Stimulated activated CD4-positive, alpha-beta T cell treated with anti-CD3 and anti-CD28 coated beads, TNF-alpha, amount 100 ng/mL, for 24 hours (primary cell): ENCODE results near the gene PANX2.

ENCODE experiments used
- DNase-seq, 3 experiments: peaks; one replicate each; pipeline ENCODE4 v3.0.0-alpha.2; 2020; ENCODE audit warnings: low read depth in 3 of 3

Gene PANX2

DNA sequence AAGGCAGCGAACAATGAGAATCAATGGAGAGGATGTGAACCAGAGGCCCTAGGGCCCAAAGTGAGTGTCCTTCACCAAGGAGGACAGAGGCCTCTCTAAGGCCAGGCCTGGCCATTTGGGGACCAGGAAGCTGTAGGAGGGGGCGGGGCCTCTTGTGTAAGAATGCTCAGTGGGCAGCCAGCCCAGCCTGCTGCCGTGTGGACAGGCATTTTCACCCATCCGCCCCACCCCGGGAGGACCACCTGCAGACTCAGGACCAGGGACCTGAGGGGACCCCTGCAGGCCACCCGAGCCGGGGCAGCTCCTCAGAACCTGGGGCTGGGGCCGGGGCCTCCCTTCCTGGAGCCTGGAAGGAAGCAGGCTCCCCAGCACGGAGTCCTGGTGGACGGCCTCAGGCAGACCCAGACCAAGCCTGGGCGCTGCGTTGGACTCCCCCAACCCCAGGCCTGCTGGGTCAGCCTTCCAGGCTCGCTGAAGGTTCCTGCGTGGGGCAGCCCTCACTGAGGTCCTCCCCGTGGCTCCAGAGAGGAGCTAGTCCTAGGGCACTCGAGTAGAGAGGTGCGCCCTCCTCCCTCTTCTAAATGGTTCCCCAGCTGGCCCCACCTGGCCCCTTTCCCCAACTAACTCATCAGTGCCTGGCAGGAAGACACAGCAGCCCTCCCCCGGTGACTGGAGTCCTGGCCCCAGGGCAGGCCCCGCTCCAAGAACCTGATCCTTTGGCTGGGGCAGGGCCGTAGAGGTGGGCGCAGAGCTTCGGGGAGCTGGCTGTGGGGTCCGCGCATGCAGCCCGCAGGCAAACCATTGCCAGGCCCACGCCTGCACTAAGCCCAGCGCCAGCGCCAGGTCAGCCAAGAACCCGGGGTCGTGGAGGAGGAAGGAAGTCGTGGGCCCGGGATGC lies 13.7 kb downstream of the PANX2 start:
- no peak for DNase-seq

DNA sequence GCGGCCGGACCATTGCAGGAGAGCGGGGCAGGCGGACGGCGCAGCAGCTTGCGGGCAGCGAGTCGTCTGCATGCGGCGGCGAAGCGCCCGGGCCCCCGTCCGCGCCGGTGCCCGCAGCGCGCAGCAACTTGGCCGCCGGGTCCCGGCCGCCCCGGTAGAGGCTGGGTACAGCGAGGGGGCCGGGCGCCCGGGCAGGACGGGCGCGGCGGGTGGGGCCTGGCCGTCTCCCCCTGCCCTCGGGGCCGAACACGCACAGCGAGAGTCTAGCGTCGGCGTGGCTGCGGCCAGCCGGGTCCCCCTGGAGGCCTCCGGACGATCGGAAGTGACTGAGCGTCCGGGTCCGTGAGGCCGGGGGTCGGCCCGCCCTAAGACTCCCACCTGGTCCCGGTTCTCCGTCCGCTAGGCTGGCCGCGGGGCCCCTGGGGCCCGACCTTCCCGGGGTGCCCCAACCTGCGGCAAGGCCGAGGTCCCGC lies 14.4 kb downstream of the PANX2 start:
- no peak for DNase-seq

DNA sequence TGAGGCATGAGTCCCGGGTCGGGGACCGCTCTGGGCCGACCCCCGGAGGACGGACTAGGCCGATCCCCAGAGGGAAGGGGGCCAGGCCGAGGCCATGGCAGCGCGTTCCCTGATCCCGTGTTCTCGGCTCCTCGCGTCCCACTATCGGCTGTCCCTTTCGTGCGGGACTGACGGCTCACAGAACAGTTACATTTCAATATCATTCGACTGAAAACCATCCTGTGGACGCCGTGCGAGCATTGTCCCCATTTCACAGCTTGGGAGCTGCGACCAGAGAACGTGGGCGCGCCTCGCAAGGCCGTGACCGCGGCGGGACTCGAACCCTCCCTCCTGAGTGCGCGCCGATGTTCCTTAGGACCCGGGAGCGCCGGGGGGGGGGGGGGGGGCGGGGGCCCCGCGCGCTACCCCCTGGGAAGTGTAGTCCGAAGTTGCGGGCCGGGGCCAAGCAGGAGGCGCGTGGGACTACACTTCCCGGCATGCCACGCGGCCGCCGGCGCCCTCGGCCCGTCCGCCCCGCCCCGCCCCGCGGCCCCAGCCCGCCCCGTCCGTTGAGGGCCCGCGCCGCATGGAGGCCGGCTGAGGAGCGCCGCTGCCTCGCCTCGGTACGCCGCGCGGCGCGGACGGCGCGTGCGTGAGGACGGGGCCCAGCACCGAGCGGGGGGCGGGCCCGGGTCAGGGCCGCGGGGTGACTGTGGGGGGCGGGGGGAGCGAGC lies 15.0 kb downstream of the PANX2 start, which contains the start of gene TRABD:
TRABD (plus strand) TSS at position 539 of the 713 bp plus-strand sequence. CDS start 7,148 bp downstream, outside the sequence.
- peak; percentile 76 to 88 (median 81) for DNase-seq

DNA sequence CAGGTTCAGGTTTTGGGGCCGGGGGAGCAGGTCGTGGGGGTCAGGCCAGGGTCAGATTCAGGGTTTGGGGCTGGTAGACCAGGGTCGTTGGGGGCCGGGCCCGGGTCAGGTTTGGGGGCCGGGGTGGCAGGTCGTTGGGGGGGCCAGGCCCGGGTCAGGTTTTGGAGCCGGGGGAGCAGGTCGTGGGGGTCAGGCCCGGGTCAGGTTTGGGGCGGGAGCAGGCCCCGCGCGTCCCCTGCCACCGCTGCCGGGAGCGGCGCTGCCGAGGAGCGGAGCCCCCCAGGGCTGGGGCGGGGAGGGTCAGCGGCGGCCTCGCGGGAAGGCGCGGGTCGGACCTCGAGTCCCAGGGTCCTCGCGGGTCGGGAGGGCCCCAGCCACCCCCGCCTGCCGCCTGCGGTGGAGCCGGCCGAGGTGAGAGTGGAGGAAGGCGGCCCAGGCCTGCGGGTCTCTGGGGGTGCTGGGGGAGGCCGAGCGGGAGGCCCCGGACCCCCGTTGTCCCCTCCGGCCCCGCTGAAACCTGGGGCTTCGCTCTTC lies 15.7 kb downstream of the PANX2 start:
- no peak for DNase-seq

DNA sequence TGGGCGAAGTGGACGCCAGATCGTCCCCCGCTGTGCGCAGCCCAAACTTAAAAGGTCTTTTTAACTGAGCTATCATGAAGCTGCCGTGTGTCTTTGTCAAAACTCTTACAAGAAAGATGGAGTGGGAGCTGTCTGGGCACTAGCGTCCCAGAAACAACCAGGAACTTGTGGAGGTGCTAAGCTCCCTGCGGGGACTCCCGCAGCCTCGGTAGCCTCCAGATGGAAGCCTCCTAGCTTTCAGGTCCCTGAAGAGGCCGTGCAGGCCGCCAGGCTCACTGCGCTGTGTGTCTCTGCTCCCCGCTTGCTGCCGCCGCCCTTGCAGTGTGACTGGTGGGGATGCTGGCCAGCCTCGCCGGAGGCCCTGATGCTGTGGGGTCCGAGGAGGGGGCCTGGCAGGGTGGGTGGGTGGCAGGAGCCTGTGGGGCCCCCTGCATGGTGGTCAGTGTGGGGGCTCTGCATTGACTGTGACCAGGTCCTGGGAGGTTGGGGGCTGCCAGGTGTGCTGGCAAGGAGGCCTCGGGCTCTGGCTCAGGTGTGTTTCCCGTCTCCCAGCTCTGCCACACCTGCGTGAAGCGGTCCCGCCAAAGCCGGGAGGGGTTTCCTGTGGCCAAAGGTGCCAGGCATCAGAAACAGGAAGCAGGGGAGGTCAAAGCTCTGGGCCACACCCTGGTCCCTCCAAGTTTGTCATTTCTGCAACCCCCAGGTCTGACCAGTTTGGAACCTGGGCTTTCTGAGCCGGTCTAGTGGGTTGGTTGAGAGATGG lies 16.4 kb downstream of the PANX2 start:
- no peak for DNase-seq

DNA sequence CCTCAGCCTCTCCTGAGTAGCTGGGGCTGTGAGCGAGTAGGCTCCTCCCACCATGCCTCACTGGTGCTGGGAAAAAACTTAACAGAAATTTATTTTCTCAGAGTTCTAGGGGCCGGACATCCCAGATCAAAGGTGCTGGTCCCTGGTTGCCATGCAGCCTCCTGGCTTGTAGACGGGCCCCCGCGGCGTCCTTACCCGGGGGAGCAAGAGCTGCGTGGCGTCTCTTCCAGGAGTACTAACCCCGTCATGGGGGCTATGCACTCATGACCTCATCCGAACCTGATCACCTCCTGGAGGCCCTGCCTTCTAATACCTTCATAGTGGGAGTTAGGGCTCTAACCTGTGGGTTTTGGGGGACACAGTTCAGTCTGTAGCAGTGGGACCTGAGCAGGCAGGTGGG lies 17.8 kb downstream of the PANX2 start:
- no peak for DNase-seq

DNA sequence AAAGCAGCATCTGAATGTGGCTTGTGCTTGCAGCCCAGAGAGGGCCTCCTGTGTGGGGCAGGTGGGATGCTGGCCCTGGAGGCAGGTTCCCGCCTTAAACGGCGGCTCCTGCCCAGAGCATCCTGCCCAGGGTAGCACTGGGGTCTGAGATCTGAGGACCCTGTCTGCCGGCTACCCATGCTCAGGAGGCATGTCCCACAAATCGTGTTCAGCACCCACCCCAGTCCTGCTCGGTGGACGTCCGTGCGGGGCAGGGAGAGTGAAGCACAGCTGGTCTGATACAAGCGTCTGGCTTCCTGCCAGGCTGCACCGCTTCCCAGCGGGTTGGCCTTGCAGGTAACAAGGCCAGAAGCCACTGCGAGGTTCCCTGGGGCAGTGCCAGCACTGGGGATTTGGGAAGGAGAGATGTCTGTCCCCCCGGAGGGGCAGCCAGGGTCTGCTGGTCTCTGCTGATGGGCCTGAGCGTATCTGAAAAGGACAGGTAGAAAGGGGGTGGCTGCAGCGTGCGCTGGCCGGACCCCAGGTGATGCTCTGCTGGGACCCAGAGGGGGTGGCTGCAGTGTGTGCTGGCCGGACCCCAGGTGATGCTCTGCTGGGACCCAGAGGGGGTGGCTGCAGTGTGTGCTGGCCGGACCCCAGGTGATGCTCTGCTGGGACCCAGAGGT lies 18.8 kb downstream of the PANX2 start:
- no peak for DNase-seq

DNA sequence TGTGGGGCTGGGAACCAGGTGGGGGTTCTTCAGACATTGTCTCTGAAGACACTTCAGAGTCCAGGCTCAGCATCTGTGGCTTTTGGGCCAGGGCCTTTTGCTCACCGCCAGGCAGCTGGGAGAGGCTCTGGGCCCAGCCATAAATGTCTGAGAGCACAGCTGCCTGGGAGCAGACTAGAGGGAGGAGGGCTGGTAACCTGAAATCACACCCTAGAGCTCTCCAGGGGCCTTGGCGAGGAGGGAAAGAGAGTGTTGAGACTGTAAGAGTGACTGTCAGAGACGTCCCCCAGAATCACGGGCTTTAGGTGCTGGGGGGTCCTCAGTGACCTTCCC lies 19.3 kb downstream of the PANX2 start:
- DNase-seq, result no peak

DNA sequence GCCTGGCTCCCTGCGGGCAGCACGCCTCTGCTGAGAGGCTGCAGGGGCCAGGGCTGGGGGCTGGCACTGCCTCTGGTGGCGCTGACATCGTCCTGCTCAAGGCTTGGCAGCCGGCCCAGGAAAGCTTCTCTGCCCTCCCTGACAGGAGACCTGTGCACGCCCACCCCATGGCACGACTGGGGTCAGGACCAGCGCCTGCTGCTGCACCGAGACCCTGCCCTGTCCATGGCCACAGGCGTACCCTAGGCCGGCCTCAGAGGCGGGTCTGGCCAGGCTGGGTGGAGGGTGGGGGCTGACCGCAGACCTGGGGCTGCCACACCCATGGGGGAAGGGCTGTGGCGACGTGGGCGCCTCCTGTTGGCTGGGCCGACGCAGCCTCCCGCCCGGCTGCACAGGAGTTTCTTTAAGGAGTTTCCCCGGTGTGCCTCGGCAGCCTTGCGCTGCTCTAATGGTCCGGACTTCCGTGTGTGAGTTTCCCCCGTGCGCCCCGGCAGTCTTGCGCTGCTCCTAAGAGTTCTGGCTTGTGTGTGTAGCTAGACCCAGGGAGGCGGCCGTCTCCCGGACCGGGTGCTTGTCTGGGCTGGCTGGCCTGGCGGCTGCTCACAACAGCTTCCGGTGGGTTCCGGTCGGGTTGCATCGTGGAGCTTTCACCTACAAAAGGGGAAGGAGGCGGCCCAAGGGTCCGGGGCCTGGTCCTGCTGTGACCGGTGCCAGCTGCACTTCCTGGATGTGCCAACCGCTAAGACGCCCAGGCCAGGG lies 19.8 kb downstream of the PANX2 start:
- DNase-seq, result peak; percentile 31 to 75 (median 51)

DNA sequence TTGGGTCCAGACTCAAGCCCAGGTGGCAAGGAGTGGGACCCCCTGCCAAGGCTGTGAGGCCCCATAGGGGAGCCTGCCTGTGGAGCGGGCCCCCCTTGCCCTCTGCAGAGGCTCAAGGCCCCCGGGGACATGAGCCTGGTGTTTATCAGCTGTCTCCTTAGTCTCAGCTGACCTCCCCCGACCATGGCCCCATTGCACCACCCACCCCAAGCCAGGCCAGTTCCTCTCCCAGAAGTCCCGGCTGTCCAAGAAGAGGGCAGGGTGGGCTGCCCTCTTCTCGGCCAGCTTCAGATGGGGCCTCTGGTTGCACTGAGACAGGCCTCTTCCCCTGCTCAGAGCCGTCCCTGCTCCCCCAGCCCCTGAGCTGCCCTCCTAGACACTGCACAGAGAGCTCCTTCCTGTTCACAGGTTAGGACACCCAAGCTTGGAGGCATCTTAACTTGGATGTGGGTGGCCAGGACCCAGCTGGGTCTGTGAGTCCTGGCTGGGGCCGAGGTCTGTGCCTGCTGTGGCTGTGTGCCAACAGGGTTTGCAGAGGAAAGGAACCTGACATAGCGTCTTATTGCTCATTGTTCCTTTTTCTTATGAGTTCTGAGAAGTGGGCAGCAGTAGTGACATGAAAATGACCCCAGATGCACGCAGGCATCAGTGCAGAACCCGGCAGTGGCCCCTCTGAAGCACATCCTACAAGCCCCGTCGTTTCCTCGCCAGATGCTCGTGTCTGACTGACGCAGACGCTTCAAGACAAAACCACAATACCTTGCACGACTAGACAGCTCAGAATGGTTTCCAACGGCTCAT lies 20.6 kb downstream of the PANX2 start:
- peak; percentile 47 to 66 (median 48) for DNase-seq

DNA sequence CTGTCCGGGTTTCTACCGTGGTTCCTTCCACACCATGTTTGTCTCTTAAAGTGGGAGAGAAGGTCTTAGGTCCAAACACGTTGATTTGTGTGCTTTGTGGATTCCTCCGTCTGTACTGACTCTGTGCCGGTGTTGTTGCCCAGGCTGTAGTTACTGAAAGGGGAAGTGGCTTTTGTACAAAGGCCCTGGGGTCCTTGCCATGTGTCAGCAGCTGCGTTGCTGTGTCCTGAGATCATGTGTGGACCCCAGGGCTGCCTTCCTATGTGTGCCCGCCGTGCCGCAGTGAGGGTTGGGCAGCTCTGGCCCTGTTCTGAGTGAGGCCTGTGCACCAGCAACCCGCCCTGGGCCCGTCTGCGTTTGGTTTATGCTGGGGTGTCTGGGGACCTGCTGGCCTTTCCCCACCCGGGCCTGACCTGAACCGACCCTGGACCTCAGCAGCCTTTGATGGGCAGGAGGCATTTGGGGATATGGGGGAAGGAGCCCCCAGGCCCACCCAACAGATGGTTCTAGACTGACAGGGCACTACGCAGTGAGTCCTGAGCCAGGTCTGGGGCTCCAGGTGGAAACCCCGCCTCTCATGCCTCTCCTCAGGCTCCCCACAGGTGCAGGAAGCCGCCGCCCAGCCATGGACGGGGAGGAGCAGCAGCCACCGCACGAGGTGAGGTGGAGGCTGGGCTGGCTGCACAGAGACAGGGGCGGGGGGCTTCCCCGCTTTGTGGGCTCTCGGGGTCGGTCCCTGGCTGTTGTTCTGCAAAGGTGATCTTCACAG lies 22.1 kb downstream of the PANX2 start:
- no peak for DNase-seq

DNA sequence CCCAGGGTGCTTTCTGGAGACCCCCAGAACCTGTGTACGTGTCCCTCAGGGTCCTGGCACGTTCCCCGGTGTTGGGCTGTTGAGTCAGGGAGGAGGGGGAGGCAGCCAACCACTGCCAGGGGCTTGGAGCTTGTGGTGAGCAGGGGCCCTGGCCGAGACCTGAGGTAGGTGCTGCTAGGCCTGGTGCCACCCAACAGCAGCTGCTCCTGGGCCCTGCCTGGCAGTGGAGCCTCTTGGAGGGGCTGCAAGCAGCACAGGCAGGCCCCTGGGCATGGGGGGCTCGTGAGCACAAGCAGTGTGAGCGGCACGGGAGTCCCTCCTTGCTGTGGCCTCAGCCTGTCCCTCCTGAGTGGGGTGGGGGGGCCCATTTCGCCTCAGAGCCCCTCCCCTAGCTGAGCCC lies 23.1 kb downstream of the PANX2 start:
- DNase-seq, result no peak

DNA sequence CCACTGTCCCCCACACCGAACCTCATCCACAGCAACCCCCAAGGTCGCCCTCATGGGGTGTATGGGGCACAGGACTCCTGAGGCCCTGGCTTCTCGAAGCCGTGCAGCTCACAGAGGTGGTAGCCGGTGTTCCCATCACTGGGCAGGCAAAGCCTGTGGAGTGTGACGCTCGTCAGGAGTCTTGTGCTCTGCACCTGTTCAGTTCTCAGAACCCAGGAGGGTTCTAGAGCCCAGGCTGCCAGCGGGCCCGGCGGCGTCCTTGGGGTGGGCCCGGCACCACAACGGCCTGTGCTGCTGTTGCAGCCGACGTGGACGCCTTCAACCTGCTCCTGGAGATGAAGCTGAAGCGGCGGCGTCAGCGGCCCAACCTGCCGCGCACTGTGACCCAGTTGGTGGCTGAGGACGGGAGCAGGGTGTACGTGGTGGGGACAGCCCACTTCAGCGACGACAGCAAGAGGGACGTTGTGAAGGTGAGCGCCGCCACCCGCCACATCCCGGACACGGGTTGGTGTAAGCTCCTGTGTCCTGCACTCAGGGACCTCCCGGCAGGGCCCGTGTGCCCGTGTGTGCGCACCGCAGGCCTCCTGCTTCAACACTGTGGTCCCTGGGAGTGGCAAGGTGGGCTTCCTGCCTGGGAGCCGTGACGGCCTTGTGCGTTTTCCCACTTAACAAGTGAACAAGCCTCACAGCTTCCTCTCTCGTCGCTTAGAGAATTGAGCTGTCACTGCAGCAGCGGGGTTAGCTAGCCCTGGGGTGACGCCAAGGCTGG lies 23.7 kb downstream of the PANX2 start:
- DNase-seq, result no peak

DNA sequence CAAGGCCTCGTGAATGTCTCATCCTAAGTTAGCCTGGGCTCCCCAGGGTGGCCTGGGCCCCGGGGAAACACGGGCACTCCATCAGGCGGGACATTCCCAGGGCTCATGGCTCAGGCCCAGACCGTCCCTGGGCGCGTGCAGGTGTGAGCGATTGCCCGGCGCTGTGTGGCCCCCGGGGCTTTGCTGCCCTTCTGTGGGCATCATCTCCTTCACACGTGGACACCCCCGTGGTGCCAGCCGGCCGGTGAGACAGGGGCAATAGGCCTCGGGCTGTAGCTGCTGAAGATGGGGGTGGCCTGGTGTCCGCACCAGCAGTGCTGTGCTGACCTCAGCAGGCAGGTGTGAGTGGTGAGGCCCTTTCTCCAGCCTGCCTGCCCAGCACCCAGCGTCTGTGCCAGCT lies 25.7 kb downstream of the PANX2 start:
- no peak for DNase-seq

DNA sequence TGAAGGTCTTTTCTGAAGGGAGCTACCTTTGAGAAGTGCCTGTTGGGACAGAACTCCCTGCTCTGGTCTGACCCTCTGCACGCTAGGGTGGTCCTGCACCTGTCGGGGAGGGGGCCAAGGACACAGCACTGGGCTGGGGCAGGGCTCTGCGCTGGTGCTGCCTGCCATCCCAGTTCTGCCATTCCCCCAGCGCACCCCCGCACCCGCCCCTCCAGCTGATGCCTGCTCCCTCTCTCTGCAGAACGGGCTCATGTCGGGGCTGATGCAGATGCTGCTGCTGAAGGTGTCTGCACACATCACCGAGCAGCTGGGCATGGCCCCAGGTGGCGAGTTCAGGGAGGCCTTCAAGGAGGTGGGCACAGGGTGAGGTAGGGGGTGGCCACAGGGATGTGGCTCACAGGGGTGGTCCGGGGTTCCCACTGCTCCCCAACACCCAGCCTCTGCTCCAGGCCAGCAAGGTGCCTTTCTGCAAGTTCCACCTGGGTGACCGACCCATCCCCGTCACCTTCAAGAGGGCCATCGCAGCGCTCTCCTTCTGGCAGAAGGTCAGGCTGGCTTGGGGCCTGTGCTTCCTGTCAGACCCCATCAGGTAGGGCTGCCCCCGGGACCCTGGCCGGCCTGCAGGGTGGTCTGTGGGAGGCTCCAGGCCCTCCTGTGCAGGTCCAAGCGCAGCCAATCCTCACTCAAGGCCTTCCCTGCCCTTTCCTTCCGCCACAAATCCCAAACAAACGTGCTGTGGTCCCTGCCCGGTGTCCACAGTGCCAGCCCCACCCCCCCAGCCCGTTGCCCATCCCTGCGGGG lies 26.7 kb downstream of the PANX2 start:
- DNase-seq, result no peak

DNA sequence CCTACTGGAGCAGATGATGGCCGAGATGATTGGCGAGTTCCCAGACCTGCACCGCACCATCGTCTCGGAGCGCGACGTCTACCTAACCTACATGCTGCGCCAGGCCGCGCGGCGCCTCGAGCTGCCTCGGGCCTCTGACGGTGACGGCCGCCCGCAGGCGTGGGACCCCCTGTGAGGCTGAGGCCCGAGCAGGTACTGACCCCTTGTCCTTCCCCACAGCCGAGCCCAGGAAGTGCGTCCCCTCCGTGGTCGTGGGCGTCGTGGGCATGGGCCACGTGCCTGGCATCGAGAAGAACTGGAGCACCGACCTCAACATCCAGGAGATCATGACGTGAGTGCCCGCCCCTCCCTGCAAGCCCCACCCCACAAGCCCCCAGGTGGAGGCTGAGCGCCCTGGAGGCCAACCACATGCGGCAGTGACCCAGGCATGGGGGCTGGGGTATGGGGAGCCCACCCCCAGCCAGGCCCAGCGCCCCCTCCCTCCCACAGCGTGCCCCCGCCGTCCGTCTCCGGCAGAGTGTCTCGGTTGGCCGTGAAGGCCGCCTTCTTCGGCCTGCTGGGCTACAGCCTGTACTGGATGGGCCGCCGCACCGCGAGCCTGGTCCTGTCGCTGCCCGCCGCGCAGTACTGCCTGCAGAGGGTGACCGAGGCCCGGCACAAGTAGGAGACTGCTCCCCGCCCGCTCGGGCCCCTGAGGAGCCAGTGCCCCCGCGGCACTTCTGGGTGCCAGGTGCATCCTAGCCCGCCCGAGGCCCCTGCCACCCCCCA lies 27.5 kb downstream of the PANX2 start:
- no peak for DNase-seq

DNA sequence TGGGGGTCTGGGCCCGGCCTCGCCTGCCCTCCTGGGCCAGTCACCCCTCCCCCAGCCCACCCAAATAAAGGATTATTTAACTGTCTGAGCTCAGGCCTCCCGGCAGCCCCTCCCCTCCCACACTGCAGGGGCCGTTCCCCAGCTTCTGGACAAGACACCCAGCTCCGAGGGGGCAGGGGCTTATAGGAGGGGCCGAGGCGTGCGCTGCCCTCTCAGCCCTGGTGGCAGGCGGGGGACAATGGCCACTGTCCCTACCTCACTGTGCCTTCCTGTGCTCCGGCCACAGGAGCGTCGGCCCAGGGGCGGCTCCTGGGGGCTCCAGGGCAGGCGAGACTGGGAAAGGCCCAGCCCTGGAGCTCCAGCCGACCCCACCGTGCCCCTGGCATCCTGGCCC lies 28.1 kb downstream of the PANX2 start:
- DNase-seq, result no peak
